Activated CD8-positive, alpha-beta memory T cell treated with anti-CD3 and anti-CD28 coated beads for 24 hours (primary cell): ENCODE measurements around the gene CHCHD1.
"Not testable (repeated sequence)": the region's sequence is repeated elsewhere in the genome, so short reads cannot be mapped to it uniquely, and the experiment has no call there.

Source experiments
- DNase-seq: peaks from one replicate; pipeline ENCODE4 v3.0.0-alpha.2; 2020

CHCHD1 gene

GRCh38 chr10:73814896-73815718 lies 33.3 kb downstream of the CHCHD1 start:
- no peak for DNase-seq

- no peak for DNase-seq
Observed at GRCh38 chr10:73815719-73816030, 33.8 kb downstream of the CHCHD1 start.

- no peak for DNase-seq
Observed at GRCh38 chr10:73816917-73817729, 35.3 kb downstream of the CHCHD1 start.

DNA sequence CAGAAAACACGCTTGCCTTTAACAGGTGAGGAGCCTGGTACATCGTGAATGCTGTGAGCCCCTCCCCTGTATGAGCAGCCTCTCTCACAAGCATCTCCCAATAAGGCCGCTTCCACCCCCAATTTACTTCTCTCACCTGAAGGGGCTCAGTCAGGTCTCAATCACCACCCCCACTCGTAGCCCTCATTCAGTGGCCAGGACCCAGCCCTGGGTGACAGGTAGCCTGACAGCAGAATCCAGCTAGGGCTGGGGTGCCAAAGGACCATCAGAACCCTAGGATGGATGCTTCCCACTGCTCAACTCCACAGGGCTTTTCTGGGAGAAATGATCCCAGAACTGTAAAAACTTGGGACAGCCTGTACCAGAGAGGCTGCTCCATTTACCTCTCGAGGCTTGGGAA lies 36.0 kb downstream of the CHCHD1 start:
- no peak for DNase-seq

- no peak for DNase-seq
Observed at GRCh38 chr10:73818402-73818801, 36.6 kb downstream of the CHCHD1 start.

- DNase-seq = no peak
Observed at GRCh38 chr10:73819081-73819480, 37.2 kb downstream of the CHCHD1 start.

DNA sequence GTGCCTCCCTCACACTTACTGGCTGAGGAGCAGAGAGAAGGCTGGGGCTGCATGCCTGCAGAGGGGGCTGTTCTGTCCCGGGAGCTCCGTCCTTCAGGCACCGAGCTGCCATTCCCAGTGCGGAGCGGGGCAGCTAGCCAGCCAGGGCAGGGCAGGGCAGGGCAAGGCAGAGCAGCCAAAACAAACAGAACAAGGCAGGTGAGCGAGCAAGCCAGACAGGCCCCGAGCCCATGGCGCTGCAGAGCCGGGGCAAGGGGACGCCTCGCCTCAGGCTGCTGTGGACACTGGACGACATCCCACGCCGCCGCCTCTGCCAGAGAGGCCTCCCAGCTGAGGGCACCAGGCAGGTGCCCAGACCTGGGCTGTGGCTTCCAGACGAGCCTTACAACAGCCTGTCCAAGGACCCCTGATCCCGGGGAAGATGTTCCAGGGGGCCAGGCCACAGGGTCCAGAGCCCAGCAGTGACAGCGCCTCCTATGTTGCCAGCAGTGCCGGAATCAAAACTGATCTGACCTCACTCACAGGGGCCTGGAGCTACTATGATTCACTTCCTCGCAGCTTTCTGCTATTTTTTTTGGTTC lies 37.8 kb downstream of the CHCHD1 start:
- DNase-seq = no peak

DNA sequence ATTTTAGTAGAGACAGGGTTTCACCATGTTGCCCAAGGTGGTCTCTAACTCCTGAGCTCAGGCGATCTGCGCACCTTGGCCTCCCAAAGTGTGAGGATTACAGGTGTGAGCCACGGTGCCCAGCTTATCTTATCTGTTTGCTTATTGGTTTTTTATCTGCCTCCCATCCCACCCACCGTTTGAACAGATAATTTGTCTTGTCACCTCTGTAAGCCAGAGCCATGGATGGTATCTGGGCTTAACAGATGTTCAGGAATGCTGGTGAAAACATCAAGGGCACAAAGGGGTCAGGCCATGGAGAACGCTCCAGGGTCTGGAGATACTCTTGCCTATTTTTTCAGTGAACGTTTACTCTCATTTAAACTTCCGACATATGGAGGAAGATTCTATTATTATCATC lies 41.5 kb downstream of the CHCHD1 start:
- no peak for DNase-seq

- DNase-seq = no peak
Observed at GRCh38 chr10:73824146-73824725, 42.4 kb downstream of the CHCHD1 start.

GRCh38 chr10:73827346-73828089 lies 45.7 kb downstream of the CHCHD1 start:
- no peak for DNase-seq

- no peak for DNase-seq
Observed at GRCh38 chr10:73828161-73828560, 46.3 kb downstream of the CHCHD1 start.

DNA sequence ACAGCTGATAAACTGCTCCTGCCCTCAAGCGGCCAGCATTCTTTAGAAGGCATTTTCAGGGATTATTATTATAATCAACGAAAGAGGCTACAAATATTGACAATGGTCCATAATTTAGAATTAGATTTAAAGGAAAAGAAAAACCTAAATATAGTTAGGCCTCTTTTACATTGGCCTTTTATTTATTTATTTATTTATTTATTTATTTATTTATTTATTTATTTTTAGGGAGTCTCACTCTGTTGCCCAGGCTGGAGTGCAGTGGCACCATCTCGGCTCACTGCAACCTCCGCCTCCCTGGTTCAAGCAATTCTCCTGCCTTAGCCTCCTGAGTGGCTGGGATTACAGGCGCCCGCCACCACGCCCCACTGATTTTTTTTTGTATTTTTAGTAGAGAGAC lies 47.2 kb downstream of the CHCHD1 start:
- not testable (repeated sequence) for DNase-seq
